ENCODE results near the gene SLC35D1.
A peak's percentile ranks its signal among the peaks of the same experiment; 100 is the strongest.
"Not testable (repeated sequence)": the region's sequence is repeated elsewhere in the genome, so short reads cannot be mapped to it uniquely, and the experiment has no call there.

SLC35D1 gene

DNA sequence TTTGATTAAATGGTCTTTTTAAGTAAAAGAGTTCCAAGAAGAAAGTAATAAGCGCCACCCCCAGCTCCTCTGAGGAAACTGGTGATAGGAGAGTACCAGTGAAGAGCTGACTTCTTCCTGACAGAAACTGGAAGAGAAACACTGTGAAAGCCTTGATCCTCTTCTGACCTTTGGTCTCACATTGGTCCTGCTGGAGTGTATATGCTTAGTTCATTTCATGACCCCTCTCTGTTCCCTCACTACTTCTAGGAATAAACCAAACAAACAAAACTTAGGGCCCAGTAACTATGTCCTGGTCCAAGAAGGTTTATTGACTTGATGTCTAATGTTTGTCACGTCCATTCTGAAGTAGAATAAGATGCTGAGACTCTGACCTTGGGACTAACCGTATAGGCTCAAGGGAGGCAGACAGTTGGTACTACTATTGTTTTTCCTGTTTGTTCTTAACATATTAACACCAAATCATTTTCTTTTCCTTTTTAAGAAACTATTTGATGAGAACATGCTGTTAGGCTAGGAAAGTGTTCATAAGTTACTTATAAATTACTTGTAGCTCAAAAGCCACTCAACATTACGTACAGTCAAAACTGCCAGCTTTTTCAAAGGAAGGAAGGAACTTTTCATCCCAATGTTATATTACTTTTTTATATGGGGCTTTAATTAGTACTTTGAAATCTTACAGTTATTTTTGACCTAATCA lies 71.2 kb downstream of the SLC35D1 start:
- Histone ChIP-seq H3K27ac (ENCODE audit: low read length) (no peak overlapping the region), H3K4me1 (ENCODE audit: control insufficient read depth in 1 of 2, insufficient read depth in 2 of 2, low read length in 2 of 2) (peaks cover 10 to 15% of the 10 kb centered on the region in 2 donors), H3K27me3 (ENCODE audit: low read depth, low read length) (no peaks in the 10 kb centered on the region), H3K4me3 (ENCODE audit: low read depth in 1 of 2, low read length in 2 of 2) (no peak overlapping the region), H3K36me3 (ENCODE audit: control insufficient read depth in 1 of 2, insufficient read depth in 2 of 2, low read length in 2 of 2) (peaks cover 22 to 48% of the 10 kb centered on the region in 2 donors), H3K9me3 (ENCODE audit: control insufficient read depth in 1 of 2, low read length in 2 of 2) (no peaks in the 10 kb centered on the region)

DNA sequence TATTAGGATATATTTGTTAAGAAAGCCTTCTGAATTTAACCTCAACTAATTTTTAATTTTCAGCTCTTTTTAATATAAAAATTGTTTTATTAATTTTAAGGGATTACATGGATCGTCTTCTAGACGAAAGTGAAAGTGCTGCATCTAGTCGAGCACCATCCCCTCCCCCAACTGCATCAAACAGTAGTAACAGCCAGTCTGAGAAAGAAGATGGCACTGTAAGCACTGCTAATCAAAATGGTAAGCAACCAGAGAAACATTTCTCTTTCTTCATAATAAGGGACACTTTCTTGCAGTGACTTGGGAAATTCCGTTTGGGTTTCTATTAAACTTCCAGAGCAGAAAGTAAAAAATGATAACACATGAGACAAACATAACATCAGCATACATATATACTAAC lies 72.3 kb downstream of the SLC35D1 start:
- Histone ChIP-seq H3K27ac (ENCODE audit: low read length) (peak overlapping the region; percentile 28), H3K4me3 (ENCODE audit: low read depth in 1 of 2, low read length in 2 of 2) (peak overlapping the region; percentile 45 to 54), H3K27me3 (ENCODE audit: low read depth, low read length) (no peaks in the 10 kb centered on the region), H3K9me3 (ENCODE audit: control insufficient read depth in 1 of 2, low read length in 2 of 2) (no peaks in the 10 kb centered on the region), H3K36me3 (ENCODE audit: control insufficient read depth in 1 of 2, insufficient read depth in 2 of 2, low read length in 2 of 2) (peaks cover 26 to 51% of the 10 kb centered on the region in 2 donors), H3K4me1 (ENCODE audit: control insufficient read depth in 1 of 2, insufficient read depth in 2 of 2, low read length in 2 of 2) (peaks cover 10 to 15% of the 10 kb centered on the region in 2 donors)

DNA sequence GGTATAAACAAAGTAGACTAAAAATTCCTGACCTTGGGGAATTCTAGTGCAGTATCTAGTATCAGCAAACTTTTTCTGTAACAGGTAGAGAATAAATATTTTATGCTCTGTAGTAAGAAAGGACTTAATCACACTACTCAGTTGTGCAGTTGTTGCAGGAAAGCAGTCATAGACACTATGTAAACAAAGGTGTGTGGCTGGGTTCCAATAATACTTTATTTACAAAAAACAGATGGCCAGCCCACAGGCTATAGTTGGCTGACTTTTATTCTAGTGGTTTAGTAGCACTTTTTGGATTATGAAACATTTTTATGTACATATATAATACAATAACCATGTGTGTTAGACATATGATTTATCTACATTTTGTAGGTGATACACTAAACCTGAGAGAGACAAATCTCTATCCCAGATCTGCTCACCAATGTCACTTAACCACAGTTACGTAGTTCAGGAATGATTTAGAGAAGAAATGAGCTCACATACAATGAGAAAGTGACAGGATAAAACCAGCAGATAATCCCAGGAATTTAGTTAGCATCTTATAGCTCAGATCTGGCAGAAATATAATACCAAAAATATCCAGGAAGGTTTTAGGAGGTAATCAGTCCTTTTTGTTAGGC lies 73.1 kb downstream of the SLC35D1 start:
- Histone ChIP-seq H3K9me3 (ENCODE audit: control insufficient read depth in 1 of 2, low read length in 2 of 2) (no peaks in the 10 kb centered on the region), H3K27ac (ENCODE audit: low read length) (peak overlapping the region; percentile 28), H3K4me1 (ENCODE audit: control insufficient read depth in 1 of 2, insufficient read depth in 2 of 2, low read length in 2 of 2) (peaks cover 10 to 15% of the 10 kb centered on the region in 2 donors), H3K27me3 (ENCODE audit: low read depth, low read length) (no peaks in the 10 kb centered on the region), H3K36me3 (ENCODE audit: control insufficient read depth in 1 of 2, insufficient read depth in 2 of 2, low read length in 2 of 2) (peaks cover 29 to 51% of the 10 kb centered on the region in 2 donors), H3K4me3 (ENCODE audit: low read depth in 1 of 2, low read length in 2 of 2) (peak overlapping the region in 1 of 2 donors; percentile 54)

DNA sequence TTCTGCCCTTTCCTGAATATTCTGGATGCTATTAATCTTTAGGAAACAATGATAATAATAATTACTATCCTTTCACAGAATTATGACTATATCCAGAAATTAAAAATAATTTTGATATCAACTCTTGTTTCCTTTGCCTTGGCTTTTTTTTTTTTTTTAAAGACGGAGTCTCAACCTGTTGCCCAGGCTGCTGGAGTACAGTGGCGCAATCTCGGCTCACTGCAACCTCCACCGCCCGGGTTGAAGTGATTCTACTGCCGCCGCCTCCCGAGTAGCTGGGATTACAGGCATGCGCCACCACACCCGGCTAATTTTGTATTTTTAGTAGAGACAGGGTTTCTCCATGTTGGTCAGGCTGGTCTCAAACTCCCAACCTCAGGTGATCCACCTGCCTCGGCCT lies 74.3 kb downstream of the SLC35D1 start:
- H3K4me1 ChIP-seq (ENCODE audit: control insufficient read depth in 1 of 2, insufficient read depth in 2 of 2, low read length in 2 of 2) = peaks cover 10 to 15% of the 10 kb centered on the region in 2 donors
- H3K36me3 ChIP-seq (ENCODE audit: control insufficient read depth in 1 of 2, insufficient read depth in 2 of 2, low read length in 2 of 2) = peaks cover 23 to 43% of the 10 kb centered on the region in 2 donors
- not testable (repeated sequence) for H3K4me3 ChIP-seq (ENCODE audit: low read depth in 1 of 2, low read length in 2 of 2); H3K27me3 ChIP-seq (ENCODE audit: low read depth, low read length); H3K9me3 ChIP-seq (ENCODE audit: control insufficient read depth in 1 of 2, low read length in 2 of 2); H3K27ac ChIP-seq (ENCODE audit: low read length)

DNA sequence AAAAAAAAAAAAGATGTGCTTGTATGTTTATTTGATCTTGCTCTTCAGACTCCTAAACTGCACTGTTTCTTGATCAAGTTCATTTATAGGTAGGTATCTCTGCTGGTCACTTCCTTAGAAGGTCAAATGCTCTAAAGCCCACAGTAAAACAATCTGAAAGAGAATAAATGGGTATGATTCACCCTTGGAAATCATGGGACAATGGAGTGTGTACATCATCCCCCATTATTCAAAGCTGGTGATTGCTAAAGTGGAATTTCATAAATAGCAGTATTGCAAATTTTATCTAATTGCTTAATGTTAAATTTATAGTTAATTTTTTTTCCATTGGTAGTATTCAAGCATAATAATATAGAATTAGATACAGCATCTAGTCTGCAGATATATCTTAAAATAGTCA lies 75.7 kb downstream of the SLC35D1 start:
- Histone ChIP-seq H3K36me3 (ENCODE audit: control insufficient read depth in 1 of 2, insufficient read depth in 2 of 2, low read length in 2 of 2) (peaks cover 23 to 34% of the 10 kb centered on the region in 2 donors), H3K27me3 (ENCODE audit: low read depth, low read length) (no peaks in the 10 kb centered on the region), H3K9me3 (ENCODE audit: control insufficient read depth in 1 of 2, low read length in 2 of 2) (no peaks in the 10 kb centered on the region), H3K4me1 (ENCODE audit: control insufficient read depth in 1 of 2, insufficient read depth in 2 of 2, low read length in 2 of 2) (peaks cover 10 to 15% of the 10 kb centered on the region in 2 donors), H3K4me3 (ENCODE audit: low read depth in 1 of 2, low read length in 2 of 2) (no peak overlapping the region), H3K27ac (ENCODE audit: low read length) (no peak overlapping the region)

DNA sequence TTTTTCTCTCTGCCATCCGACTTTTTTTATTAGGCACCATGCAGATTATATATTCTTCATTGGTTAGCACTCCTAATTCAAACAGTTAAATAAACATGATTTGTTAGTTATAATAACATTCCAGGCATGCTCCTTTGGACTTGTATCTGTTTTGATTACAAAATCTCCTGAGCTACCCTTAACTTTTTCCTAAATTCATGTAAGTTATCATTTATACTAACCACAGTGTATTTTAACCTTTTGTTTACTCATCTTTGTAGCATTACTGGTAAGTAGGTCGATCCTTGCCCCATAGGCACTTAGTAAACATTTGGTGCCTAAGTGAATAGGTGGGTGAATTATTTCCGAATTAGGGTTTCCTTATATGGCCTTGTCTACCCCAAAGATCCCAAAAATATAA lies 85.4 kb downstream of the SLC35D1 start:
- Histone ChIP-seq H3K27me3 (ENCODE audit: low read depth, low read length) (no peaks in the 10 kb centered on the region), H3K9me3 (ENCODE audit: control insufficient read depth in 1 of 2, low read length in 2 of 2) (peaks cover 0 to 3% of the 10 kb centered on the region in 2 donors), H3K27ac (ENCODE audit: low read length) (no peak overlapping the region), H3K36me3 (ENCODE audit: control insufficient read depth in 1 of 2, insufficient read depth in 2 of 2, low read length in 2 of 2) (peaks cover 23 to 38% of the 10 kb centered on the region in 2 donors), H3K4me3 (ENCODE audit: low read depth in 1 of 2, low read length in 2 of 2) (no peak overlapping the region), H3K4me1 (ENCODE audit: control insufficient read depth in 1 of 2, insufficient read depth in 2 of 2, low read length in 2 of 2) (peaks cover 0 to 3% of the 10 kb centered on the region in 2 donors)

DNA sequence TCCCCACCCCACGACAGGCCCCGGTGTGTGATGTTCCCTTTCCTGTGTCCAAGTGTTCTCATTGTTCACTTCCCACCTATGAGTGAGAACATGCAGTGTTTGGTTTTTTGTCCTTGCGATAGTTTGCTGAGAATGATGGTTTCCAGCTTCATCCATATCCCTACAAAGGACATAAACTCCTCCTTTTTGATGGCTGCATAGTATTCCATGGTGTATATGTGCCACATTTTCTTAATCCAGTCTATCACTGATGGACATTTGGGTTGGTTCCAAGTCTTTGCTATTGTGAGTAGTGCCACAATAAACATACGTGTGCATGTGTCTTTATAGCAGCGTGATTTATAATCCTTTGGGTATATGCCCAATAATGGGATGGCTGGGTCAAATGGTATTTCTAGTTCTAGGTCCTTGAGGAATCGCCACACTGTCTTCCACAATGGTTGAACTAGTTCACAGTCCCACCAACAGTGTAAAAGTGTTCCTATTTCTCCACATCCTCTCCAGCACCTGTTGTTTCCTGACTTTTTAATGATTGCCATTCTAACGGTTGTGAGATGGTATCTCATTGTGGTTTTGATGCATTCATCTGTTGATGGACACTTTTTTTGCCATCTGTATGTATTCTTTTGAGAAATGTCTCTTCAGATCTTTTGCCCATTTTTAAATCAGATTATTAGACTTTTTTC lies 87.6 kb downstream of the SLC35D1 start:
- not testable (repeated sequence) for H3K27ac ChIP-seq (ENCODE audit: low read length); H3K27me3 ChIP-seq (ENCODE audit: low read depth, low read length); H3K9me3 ChIP-seq (ENCODE audit: control insufficient read depth in 1 of 2, low read length in 2 of 2); H3K4me1 ChIP-seq (ENCODE audit: control insufficient read depth in 1 of 2, insufficient read depth in 2 of 2, low read length in 2 of 2); H3K4me3 ChIP-seq (ENCODE audit: low read depth in 1 of 2, low read length in 2 of 2)
- peaks cover 27 to 39% of the 10 kb centered on the region in 2 donors for H3K36me3 ChIP-seq (ENCODE audit: control insufficient read depth in 1 of 2, insufficient read depth in 2 of 2, low read length in 2 of 2)

DNA sequence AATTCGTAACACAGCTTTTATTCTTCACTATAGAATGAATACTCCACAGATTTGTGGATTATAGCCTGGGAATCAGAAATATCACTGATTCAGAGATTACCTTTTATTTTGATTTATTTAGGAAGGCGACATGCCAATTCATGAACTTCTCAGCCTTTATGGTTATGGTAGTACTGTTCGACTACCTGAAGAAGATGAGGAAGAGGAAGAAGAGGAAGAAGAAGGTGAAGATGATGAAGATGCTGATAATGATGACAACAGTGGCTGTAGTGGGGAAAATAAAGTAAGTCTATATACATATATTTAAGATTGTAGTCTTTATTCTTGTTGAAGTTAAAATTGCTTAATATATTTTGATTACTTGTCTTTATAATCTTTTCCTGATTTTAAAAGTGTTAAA lies 96.0 kb downstream of the SLC35D1 start:
- H3K27ac ChIP-seq (ENCODE audit: low read length) = no peak overlapping the region
- H3K4me3 ChIP-seq (ENCODE audit: low read depth in 1 of 2, low read length in 2 of 2) = no peak overlapping the region
- H3K9me3 ChIP-seq (ENCODE audit: control insufficient read depth in 1 of 2, low read length in 2 of 2) = no peaks in the 10 kb centered on the region
- no peaks in the 10 kb centered on the region for H3K4me1 ChIP-seq (ENCODE audit: control insufficient read depth in 1 of 2, insufficient read depth in 2 of 2, low read length in 2 of 2)
- H3K27me3 ChIP-seq (ENCODE audit: low read depth, low read length) = no peaks in the 10 kb centered on the region
- peaks cover 20 to 34% of the 10 kb centered on the region in 2 donors for H3K36me3 ChIP-seq (ENCODE audit: control insufficient read depth in 1 of 2, insufficient read depth in 2 of 2, low read length in 2 of 2)

DNA sequence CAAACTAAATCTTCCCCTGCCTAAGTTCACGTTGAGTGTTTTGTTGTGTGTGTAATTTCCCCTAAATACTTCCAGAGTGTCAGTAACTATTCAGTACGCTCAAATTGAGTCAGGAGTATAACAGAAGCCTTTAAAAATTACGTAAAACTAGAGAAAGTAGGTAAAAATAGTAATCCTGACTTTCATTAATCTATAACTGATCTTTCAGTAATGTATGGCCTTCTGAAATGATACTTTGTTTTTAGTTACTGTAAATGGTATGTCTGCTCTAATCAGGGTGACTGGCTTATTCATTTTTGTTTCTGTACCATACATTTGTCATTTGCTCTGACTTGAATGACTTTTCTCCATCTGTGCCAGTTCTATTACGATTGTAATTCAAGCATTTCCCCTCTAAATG lies 99.7 kb downstream of the SLC35D1 start:
- Histone ChIP-seq H3K36me3 (ENCODE audit: control insufficient read depth in 1 of 2, insufficient read depth in 2 of 2, low read length in 2 of 2) (peaks cover 19 to 37% of the 10 kb centered on the region in 2 donors), H3K9me3 (ENCODE audit: control insufficient read depth in 1 of 2, low read length in 2 of 2) (no peaks in the 10 kb centered on the region), H3K4me1 (ENCODE audit: control insufficient read depth in 1 of 2, insufficient read depth in 2 of 2, low read length in 2 of 2) (no peaks in the 10 kb centered on the region), H3K27ac (ENCODE audit: low read length) (no peak overlapping the region), H3K4me3 (ENCODE audit: low read depth in 1 of 2, low read length in 2 of 2) (no peak overlapping the region), H3K27me3 (ENCODE audit: low read depth, low read length) (no peaks in the 10 kb centered on the region)

DNA sequence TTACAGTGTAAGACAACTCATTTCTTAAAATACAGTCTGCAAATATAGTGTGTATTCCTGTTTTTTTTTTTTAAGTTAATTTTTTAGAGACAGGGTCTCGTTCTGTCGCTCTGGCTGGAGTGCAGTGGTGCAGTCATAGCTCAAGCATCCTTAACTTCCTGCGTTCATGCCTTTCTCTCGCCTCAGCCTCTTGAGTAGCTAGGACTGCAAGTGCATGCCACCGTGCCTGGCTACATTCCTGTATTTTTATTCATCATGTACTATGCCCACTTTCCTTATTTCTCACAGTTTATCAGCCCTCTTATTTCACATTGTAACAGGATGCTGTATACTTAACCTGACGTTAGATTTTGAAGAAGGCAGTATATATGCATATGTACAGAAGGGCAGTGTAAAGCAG lies 102.4 kb downstream of the SLC35D1 start:
- H3K27ac ChIP-seq (ENCODE audit: low read length) = no peak overlapping the region
- H3K36me3 ChIP-seq (ENCODE audit: control insufficient read depth in 1 of 2, insufficient read depth in 2 of 2, low read length in 2 of 2) = peaks cover 32 to 45% of the 10 kb centered on the region in 2 donors
- no peaks in the 10 kb centered on the region for H3K27me3 ChIP-seq (ENCODE audit: low read depth, low read length)
- H3K4me1 ChIP-seq (ENCODE audit: control insufficient read depth in 1 of 2, insufficient read depth in 2 of 2, low read length in 2 of 2) = peaks cover 0 to 8% of the 10 kb centered on the region in 2 donors
- no peak overlapping the region for H3K4me3 ChIP-seq (ENCODE audit: low read depth in 1 of 2, low read length in 2 of 2)
- H3K9me3 ChIP-seq (ENCODE audit: control insufficient read depth in 1 of 2, low read length in 2 of 2) = no peaks in the 10 kb centered on the region
